GM10266 (cell line): ENCODE measurements around the gene WDR38.

Experiments
- DNase-seq: peaks from one replicate; pipeline ENCODE4 v3.0.0; 2012; ENCODE audit errors: extremely low spot score
- TF ChIP-seq, protein P1 (sequence below): IDR thresholded peaks from 2 replicates; pipeline ENCODE4 v1.5.1; 2012; ENCODE audit warnings: mild to moderate bottlenecking, low read depth; ENCODE audit not compliant: control insufficient read depth, insufficient read depth; ENCODE audit errors: missing control alignments

The WDR38 gene

GRCh38 chr9:124810663-124811355, 42.5 kb upstream of the WDR38 start:
- no peak for DNase-seq
- TF ChIP-seq, protein P1, sequence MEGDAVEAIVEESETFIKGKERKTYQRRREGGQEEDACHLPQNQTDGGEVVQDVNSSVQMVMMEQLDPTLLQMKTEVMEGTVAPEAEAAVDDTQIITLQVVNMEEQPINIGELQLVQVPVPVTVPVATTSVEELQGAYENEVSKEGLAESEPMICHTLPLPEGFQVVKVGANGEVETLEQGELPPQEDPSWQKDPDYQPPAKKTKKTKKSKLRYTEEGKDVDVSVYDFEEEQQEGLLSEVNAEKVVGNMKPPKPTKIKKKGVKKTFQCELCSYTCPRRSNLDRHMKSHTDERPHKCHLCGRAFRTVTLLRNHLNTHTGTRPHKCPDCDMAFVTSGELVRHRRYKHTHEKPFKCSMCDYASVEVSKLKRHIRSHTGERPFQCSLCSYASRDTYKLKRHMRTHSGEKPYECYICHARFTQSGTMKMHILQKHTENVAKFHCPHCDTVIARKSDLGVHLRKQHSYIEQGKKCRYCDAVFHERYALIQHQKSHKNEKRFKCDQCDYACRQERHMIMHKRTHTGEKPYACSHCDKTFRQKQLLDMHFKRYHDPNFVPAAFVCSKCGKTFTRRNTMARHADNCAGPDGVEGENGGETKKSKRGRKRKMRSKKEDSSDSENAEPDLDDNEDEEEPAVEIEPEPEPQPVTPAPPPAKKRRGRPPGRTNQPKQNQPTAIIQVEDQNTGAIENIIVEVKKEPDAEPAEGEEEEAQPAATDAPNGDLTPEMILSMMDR, result no peak

DNA sequence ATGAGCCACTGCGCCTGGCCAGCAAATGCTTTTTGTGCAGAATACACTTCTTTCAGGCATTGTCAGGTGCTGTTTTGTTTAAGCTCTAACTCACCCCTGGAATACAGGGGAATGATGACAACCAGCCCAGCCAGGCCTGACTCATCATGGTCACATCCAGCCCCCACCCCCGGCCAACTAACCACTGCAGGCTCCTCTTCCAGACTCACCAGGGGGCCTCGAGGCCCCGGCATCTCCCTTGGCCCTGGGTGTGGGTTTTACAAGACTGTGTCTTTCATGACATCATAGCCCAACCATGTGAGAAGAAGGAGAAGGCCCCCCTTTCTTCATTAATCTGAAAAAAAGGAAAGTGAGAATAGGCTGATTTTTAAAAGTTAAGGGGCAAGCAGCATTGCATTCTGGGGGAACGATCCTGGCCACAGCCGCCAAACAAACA, 40.8 kb upstream of the WDR38 start:
- TF ChIP-seq, protein P1, result no peak
- DNase-seq, result no peak

DNA sequence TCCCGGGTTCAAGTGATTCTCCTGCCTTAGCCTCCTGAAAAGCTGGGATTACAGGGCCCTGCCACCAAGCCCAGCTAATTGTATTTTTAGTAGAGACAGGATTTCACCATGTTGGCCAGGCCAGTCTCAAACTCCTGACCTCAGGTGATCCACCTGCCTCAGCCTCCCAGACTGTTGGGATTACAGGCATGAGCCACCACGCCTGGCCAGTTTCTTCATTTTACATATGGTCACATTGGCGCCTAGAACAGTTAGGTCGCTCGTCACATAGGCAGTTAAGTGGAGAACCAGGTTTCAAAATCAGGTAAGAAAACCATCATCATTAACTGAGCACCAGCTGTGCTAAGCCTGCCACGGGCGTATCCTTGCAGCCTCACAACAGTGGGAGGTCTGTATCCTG, 40.2 kb upstream of the WDR38 start:
- TF ChIP-seq, protein P1, result no peak

GRCh38 chr9:124813501-124814163, 39.6 kb upstream of the WDR38 start:
- no peak for DNase-seq
- TF ChIP-seq, protein P1, result no peak

More for the DNA sequence above, 40.2 kb upstream of the WDR38 start:
- DNase-seq, result no peak

GRCh38 chr9:124814164-124814535, 39.1 kb upstream of the WDR38 start:
- TF ChIP-seq, protein P1, result no peak

GRCh38 chr9:124815601-124816000, 37.7 kb upstream of the WDR38 start:
- no peak for DNase-seq
- TF ChIP-seq, protein P1, result no peak

More at GRCh38 chr9:124814164-124814535, 39.1 kb upstream of the WDR38 start:
- DNase-seq, result no peak

DNA sequence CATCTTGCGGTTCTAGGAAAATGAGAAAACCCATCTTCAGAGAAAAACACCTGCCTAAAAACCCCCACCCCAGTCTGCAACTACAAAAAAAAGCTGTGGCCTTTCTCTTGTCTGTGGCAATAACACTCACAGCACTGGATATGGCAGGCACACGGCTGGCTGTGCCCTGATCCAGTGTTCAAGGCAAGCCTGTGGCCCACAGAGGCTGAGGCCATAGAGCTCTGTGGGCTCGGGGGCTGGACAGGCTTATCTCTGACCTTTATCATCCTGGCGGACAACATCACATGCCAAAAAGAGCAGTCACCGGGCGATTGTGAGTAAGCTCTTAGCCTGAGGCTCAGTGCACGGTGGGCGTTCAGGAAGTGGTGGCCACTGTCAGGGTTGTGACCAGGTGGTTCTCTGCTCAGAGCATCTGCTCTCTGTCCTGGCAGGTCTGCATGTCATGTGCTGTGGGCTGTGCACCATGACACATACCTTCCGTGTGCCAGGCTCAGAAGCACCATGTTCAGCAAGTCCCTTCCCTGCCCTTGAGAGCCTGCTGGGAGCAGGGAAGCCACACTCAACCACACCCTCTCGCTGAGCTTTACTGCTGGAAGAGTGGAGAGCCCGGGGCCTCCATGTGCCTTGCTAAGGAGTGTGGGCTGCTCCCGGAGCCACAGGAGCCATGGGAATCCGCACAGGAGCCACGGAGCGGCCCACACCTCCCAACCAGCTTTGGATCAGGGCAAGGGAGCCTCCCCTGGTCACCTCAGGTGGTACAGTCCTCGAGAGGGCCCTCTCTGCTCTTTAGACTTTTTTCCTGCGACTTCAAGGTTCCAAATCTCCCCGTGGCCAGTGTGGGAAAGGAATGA, 34.6 kb upstream of the WDR38 start:
- peak; percentile 58 for DNase-seq
- TF ChIP-seq, protein P1, result no peak
